ENCODE measurements around the gene ADGRL3.
"Not testable (repeated sequence)": the region's sequence is repeated elsewhere in the genome, so short reads cannot be mapped to it uniquely, and the experiment has no call there.

Gene ADGRL3

DNA sequence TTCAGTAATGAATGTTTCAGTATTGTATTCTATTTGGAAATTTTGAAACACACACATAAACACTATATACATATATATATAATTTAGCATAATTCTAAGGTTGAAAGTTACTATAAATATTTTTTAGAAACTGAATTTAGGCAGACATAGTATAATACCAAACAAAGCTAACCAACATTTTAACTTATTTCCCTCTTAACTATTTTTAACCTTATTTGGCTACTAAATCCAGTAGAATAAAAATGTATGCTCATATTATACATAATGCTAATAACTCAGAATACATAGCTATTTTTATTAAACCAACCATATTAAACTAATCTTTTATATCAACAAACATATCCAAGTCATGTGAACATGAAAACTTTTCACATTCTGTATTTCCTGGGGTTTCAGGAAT is 563.6 kb downstream of the ADGRL3 start:
- no peak for DNase-seq

DNA sequence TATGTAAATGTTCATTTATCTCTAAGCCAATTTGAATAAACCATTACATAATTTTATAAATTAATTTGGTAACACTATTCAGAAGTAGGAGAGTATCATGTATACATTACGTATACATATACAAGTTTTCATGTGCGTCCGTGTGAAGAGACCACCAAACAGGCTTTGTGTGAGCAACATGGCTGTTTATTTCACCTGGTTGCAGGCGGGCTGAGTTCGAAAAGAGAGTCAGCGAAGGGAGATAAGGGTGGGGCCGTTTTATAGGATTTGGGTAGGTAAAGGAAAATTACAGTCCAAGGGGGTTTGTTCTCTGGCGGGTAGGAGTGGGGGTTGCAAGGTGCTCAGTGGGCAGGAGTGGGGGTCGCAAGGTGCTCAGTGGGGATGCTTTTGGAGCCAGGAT is 564.0 kb downstream of the ADGRL3 start:
- not testable (repeated sequence) for DNase-seq

DNA sequence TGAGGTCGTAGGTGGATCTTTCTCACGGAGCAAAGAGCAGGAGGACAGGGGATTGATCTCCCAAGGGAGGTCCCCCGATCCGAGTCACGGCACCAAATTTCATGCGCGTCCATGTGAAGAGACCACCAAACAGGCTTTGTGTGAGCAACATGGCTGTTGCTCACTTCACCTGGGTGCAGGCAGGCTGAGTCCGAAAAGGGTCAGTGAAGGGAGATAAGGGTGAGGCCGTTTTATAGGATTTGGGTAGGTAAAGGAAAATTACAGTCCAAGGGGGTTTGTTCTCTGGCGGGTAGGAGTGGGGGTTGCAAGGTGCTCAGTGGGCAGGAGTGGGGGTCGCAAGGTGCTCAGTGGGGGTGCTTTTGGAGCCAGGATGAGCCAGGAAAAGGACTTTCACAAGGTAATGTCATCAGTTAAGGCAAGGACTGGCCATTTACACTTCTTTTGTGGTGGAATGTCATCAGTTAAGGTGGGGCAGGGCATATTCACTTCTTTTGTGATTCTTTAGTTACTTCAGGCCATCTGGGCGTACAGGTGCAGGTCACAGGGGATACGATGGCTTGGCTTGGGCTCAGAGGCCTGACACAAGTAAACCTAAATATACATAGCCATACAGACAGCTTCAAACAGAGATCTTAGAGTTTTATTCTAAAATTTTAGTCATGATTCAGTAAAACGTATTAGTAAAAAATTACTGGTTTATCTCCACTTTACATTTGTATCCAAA is 569.5 kb downstream of the ADGRL3 start:
- not testable (repeated sequence) for DNase-seq

DNA sequence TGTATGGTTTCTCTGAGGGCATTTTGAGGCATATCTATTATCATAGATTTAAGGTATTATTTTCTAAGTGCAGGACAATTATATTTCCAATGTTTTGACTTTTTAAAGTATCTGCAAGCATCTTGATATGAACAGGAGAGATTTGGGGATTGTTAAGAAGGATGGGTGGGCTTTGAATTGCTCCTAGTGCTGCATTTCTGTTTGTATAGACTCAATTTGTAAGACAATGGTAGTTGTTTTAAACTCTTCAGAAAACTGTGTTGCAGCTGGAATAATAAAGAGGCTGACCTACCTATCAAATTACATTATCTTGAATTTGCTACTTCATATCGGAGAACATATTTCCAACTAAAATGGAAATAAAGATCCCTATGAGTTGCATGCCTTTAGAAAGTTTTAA is 570.3 kb downstream of the ADGRL3 start:
- no peak for DNase-seq

DNA sequence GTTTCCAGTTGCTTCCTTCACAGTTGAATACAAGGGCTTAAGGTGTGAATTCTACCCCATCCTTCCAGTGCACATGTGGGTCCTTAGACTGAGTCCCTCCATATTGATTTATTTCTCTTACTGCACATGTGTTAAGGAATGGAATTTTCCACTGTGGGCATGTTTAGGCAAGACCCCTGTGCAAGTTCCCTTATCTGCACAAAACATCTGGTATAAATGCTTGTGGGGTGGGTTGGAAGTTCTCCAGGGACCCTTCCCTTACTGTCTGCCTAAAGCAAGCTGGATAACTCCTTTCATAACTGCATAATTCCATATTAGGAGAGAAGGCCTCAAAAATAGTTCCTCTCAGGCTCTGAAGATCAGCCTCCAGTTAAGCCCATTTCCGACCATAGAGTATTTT is 570.9 kb downstream of the ADGRL3 start:
- no peak for DNase-seq

DNA sequence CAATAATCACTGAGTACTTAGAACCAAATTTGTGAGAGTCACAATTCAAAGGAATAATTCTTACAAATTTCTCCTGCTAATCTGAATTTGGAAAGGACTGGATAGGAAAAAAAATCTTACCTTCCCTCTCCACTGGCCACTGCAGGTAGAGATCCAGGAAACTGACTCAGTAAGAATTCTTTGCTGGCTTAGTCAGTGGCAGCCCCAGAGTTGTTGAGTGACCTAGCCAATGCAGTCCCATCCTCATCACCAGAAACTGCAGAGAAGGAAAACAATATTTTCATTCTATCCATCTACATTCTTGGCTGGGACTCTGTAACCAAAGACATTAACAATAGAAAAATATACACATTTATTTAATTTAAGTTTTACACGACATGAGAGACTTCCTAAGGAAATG is 572.0 kb downstream of the ADGRL3 start:
- DNase-seq: no peak

DNA sequence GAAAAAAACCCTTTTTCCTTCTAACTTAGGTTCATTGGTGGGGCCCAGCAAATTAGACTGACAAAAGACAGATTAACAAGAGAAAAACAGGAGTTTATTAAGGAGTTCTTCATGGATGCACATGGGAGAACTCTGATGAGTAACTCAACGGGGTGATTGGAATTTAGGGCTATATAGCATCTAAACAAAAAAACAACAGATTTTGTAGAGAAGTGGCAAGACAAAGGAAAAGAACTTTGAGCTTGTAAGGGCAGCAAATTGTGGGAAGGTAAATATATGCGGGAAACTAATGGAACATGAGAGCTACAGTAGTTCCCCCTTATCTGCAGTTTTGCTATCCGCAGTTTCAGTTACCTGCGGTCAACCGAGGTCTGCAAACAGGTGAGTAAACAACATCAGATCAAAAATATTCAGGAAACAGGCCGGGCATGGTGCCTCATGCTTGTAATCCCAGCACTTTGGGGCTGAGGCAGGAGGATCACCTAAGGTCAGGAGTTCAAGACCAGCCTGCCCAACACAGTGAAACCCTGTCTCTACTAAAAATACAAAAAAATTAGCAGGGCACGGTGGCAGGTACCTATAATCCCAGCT is 573.6 kb downstream of the ADGRL3 start:
- no peak for DNase-seq

DNA sequence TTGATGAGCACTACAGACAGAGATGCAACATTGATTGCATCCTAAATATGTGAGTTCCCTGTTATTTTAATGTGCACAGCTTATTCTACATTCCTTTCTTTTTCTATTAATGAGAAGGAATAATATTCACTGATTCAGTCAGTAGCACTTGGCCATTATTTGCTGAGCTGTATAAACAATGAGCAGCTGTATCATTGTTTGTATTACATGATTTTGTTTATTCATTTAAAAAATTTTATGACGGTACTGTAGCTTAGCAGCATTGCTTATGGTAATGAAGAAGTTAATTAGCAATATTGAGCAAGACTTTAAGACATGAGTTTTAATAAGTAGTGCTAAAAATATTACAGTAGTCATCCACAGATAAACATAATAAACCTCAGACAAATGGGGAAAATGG is 582.0 kb downstream of the ADGRL3 start:
- DNase-seq: no peak

DNA sequence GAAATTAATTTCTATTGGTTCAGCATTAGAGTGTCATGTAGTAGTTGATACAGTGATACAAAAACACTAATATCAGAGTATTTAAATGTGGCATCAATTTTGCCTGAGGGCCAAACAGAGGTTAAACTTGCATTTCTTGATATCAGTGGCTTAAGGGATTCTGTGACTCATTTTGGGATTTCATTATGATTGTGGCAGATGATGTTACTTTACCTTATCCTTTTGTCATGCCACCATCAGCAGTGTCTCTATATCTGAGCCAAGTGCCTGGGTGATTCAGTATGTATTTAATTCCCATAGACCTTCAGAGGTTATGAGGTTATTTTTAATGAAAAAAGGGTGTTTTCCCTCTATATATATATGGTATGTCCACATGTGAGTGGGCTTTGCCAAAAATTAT is 582.9 kb downstream of the ADGRL3 start:
- DNase-seq: no peak

DNA sequence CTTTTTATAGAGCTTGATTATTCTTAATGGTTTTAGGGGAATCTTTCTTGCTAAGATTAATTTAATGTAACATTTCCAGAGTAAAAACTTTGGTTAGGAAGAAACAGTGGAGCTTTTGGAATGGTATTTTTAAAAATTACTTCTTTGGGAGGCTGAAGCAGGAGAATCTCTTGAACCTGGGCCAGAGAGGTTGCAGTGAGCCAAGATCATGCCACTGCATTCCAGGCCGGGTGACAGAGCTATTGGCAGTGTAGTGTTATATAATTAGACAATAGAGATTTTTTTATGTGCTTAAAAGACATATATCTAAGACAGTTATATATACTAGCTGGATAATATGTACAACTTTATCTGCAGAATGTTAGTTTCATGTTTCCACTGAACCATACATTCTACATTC is 585.6 kb downstream of the ADGRL3 start:
- no peak for DNase-seq

DNA sequence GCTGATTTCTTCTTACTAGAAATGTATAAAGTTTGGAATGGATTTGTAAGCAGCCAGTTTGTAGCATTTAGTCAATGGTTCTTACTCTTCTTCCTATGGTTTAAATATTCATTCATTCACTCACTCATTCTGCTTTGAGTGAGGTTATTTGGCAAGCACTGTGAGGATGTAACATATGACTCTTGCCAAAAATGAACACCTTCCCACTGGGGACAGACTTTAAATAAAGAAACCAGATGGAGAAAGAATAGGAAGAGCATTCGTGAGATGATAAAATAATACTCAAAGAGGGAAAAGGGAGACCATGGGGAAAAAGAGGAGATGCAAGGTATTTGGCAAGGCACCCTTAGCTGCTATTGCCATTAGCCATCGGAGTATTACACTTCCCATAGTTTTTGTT is 586.1 kb downstream of the ADGRL3 start:
- DNase-seq: no peak

DNA sequence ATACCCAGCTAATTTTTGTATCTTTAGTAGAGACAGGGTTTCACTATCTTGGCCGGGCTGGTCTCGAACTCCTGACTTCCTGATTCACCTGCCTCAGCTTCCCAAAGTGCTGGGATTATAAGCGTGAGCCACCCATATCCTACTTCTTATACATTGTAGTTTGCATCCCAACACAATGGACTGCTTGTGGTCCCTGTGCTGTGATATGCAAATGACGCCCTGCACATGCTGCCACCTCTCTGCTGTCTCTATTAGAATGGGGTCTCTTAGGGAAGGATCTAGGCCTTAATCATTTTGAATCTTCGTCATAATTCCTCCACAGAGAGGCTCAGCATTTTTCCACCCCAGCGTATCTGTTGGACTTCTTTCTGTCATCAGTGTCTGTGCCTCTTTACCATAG is 595.9 kb downstream of the ADGRL3 start:
- no peak for DNase-seq

DNA sequence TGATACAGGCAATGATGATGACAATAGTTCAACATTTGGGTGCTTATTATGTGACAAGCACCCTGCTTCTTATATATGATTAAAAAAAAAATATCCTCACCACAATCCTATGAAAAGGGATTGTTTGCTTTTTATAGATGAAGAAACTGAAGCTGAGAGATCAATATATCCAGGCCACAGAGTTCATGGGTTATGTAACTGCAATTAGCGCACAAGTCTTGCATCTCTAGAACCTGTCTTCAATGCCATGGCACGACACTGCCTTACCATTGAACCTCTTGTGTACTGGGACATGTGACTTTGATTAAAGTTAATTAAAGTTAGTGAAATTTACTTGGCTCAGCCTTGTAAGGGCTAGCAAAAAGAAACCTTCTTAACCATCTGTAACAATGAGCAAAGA is 599.7 kb downstream of the ADGRL3 start:
- no peak for DNase-seq

DNA sequence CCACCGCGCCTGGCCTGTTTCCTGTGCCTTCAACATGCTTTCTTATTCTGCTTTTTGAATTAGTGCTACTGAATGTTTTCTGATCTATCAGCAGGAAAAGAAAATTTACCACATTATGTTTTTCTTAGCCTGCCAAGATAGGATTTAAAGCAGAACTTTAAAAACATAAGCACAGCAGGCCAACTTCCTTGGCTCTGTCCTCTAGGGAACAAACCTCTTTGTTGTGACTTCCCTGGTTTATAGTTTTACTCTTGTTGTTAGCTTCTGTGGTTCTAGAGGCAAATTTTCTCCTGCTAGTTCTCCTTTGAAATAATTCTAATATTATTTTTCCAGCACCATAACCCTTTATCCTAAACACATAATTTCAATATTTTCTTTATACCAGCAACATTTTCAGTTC is 605.1 kb downstream of the ADGRL3 start:
- no peak for DNase-seq

DNA sequence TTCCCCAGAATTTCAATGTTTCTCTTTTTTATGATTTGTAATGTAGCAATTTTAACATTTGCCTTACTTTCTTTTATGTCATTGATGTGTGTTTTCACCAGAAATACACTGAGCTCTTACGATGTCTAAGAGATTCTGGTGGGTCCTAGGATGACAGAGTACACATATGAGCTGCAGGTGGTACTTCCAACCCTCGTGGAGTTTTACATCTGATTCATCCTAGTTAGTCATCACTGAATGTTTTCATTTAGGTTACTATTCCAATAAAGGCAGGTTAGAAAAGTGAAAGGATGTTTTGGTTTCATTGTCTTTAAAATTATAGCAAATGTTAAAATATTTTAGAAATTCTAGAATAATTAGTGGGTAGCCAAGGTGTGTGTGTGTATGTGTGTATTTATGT is 605.9 kb downstream of the ADGRL3 start:
- no peak for DNase-seq

DNA sequence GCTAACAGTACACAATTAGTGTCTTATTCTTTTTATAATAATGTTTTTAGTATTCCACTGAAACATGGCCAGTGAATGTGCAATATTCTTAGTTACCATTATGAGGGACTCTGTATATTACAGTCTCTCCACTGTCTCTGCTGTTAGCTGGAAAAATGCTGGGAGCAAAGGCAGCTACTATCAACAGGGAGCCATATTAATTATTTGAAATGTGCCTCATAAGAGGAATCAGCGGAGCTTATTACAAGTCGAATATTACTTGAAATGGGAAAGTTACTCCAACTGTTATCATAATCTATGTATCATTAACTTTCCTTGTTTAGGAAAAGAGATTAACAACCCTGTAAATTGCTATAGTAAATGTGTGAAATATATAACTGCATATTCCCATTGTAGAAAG is 612.0 kb downstream of the ADGRL3 start:
- DNase-seq: no peak

DNA sequence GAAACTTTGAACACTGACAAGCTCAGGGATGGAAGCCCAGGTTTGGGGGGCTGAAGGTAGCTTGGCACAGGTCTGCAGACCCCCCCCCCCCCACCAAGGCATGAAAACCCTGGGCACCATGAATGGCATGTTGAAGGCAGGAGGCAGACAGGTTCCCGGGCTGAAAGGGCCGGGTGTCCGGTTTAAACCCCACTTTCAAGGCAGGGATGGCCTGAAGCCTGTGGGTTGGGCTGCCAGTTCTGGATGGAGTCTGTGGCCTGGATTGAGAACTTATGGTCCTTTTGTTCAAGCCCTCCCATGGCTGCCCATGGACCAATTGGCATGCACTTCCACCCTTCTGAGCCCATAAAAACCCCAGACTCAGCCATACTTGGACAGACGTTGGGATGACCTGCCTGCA is 616.9 kb downstream of the ADGRL3 start:
- DNase-seq: no peak

DNA sequence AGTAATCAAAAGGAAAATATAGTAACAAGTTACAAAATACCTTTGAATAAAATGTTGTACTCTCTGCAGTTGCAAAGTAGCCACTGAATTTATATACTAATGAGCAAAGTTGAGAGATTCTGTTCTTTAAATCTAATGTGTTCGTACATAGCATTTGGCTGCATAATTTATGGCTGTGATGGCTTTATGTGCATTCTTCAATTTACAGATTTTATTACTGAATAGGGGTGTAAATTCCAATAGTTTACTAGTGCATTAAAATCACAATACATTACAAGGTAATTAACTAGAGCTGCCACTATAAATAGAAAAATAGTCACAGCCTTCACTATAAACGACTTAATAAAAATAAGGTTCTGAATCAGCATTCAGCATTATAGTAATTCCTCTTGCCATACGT is 620.0 kb downstream of the ADGRL3 start:
- no peak for DNase-seq

DNA sequence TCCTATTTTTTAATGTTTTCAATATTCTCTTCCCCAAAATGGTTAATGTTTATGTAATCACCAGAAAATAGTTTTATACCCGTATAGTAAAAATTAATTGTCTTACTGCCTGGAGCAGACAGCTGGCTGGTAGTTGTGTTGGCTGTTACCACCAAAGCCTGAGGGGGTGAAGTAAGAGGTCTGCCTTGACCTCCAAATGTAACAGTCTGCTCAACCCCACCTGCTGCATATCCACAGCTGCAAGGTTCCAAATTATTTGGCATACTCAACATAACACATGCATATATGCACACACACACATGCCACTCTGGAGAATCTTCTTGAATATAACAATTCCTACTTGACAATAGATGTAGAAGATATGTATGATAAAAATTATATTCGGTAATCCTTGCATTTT is 624.3 kb downstream of the ADGRL3 start:
- DNase-seq: no peak

DNA sequence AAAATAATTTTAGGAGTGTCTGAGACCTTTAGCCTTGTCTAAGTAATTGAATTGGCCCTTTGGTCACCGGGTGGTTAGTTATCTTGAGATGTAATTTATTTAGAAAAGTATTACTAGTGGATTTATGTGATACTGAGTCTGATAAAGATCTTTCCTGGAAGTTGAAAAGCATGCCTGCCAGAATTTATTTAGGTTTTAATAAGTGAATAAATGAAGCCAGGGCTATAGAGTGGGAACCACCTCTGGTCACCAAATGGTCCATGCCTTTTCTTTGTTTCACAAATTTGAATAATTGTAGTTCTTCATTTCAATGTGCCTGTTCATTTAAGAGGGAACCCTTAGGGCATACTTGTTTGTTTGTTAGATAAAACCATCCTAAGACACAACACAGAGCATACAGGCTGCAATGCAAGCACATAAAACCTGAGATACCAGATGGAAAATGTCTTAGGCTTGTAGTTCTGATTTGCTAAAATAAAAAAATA is 627.8 kb downstream of the ADGRL3 start:
- DNase-seq: no peak

DNA sequence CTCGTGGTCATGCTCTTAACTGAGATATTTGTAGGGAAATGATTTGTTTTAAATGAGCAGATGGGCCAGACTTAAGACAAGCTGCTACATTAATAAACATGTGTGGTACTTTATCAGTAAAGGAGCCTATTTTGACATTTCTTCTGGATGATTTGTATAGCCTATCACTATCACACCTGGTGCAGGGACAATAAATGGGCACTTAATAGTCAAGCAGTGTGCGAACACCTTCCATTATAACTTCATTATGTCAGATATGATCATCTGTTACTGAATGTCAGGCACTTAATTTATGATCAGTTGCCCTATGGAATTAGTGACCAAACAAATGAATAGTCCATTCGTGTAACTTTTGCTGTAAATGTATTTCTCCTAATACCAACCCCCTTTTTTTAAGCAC is 628.8 kb downstream of the ADGRL3 start:
- no peak for DNase-seq

DNA sequence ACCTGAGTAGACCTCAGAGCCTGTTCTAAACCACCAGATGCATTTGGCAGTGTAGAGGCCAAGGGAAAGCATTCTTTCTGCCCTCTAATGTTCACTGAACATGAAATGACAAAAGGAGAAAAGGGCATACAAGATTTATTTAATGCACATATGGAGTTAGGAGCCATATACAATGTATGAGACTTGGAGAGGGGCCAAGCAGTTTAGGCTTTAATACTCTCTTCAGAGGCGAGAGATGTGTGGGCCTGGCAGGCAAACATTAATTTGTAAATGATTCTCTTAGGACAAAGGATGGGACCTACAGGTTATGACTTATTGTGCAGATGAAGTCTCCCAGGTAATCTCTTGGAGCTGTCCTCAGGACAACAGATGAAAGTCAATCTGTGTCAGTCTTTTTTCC is 631.9 kb downstream of the ADGRL3 start:
- DNase-seq: no peak

DNA sequence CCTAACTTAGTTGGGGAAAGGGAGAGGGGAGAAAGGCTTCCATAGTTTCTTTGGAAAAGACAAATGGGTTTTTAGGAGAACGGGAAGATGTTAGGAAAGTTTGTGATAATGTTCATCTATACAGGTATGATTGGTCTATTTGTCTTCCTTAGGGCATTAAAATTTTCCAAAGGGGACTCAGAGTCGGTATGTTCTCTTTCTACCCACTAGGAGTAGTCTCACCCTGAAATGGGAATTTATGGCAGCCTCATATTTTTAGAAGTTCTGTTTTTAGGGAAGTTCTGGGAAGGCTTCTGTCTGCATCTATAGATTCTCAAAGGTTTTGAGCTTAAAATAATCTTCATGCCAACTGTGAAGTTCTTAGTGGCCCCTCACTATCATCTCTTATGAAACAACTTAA is 637.3 kb downstream of the ADGRL3 start:
- DNase-seq: no peak

DNA sequence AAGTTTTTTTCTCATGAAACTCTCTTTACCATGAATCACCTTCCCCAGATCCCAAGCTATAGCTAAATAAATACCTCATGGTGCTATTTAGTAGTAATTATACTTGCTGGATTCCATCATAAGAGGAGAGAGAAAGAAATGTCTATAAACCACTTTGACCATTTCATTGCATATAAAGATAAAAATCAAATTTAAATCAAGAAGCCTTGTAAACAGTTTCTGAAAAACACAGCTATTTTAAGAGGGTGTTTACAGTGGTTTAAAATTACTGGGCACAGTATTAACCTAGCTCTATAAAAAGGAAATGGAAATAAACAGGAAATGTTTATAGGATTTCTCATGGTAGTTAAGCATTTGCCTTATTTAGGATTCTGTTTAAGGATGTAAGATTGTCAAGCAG is 637.9 kb downstream of the ADGRL3 start:
- no peak for DNase-seq

DNA sequence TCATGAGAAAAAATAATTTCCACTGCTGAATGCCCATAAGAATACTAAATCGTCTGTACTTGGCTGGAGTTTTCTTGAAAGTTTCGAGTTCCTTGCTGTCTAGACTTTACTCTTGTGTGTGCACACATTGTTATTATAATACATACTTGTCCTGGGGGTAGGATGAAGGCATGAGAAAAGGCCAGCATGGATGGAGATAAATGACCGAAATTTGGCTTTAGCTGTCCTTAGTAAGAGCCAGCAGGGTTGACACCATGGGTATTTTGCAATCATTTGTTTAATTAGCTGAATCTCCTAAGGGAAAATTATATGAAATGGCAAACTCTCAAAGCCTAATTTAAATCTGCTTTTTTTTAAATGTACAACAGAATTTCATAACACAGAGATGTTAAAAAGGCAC is 641.6 kb downstream of the ADGRL3 start:
- no peak for DNase-seq
